WTC11 (cell line): ENCODE data around the gene FAM124A. TPM values are rescaled to one million over a fixed set of nuclear protein-coding genes. Genes with fewer than 3 reads are reported as not detected.

ENCODE experiments used
- AFF4 ChIP-seq: sonication (generic); formaldehyde crosslinking; IDR thresholded peaks from 2 replicates; pipeline ENCODE4 v1.8.1; 2023; ENCODE audit warnings: mild to moderate bottlenecking, missing genetic modification reagents, borderline replicate concordance
- AR ChIP-seq: fragments of 250-450 bp; sonication (Bioruptor Pico); IDR thresholded peaks from 2 replicates; pipeline ENCODE4 v1.9.0; 2021; ENCODE audit warnings: mild to moderate bottlenecking
- ARID4B ChIP-seq: sonication (generic); formaldehyde crosslinking; IDR thresholded peaks from 2 replicates; pipeline ENCODE4 v1.8.0; 2023; ENCODE audit warnings: missing genetic modification reagents, mild to moderate bottlenecking, borderline replicate concordance
- ATF1 ChIP-seq: sonication (generic); formaldehyde crosslinking; IDR thresholded peaks from 2 replicates; pipeline ENCODE4 v1.8.1; 2023; ENCODE audit warnings: mild to moderate bottlenecking, moderate library complexity, missing genetic modification reagents
- ATF3 ChIP-seq: sonication (generic); formaldehyde crosslinking; conservative IDR thresholded peaks from 2 replicates; pipeline ENCODE4 v1.8.1; 2022; ENCODE audit warnings: mild to moderate bottlenecking, missing genetic modification reagents
- CTCF ChIP-seq: fragments of 200-600 bp; IDR thresholded peaks from 2 replicates; pipeline ENCODE4 v1.8.0; 2022; ENCODE audit warnings: antibody characterized with exemption
- E2F4 ChIP-seq: sonication (generic); formaldehyde crosslinking; IDR thresholded peaks from 2 replicates; pipeline ENCODE4 v1.8.1; 2022; ENCODE audit warnings: low read depth, mild to moderate bottlenecking, moderate library complexity, missing genetic modification reagents, borderline replicate concordance
- ESRRA ChIP-seq: sonication (generic); formaldehyde crosslinking; IDR thresholded peaks from 2 replicates; pipeline ENCODE4 v1.8.1; 2022; ENCODE audit warnings: mild to moderate bottlenecking, missing genetic modification reagents, borderline replicate concordance
- FOXJ3 ChIP-seq: sonication (generic); formaldehyde crosslinking; IDR thresholded peaks from 2 replicates; pipeline ENCODE4 v1.9.0; 2021; ENCODE audit warnings: missing genetic modification reagents, mild to moderate bottlenecking, borderline replicate concordance
- JAZF1 ChIP-seq: fragments of 250-450 bp; sonication (Bioruptor Pico); IDR thresholded peaks from 2 replicates; pipeline ENCODE4 v1.9.0; 2021; ENCODE audit warnings: moderate library complexity, mild to moderate bottlenecking, inconsistent platforms
- MYBL2 ChIP-seq: sonication (generic); formaldehyde crosslinking; IDR thresholded peaks from 2 replicates; pipeline ENCODE4 v1.8.1; 2023; ENCODE audit warnings: mild to moderate bottlenecking, moderate library complexity, missing genetic modification reagents
- USF1 ChIP-seq: sonication (generic); formaldehyde crosslinking; IDR thresholded peaks from 2 replicates; pipeline ENCODE4 v1.8.0; 2022; ENCODE audit warnings: mild to moderate bottlenecking, missing genetic modification reagents
- ZBTB43 ChIP-seq: sonication (generic); formaldehyde crosslinking; IDR thresholded peaks from 2 replicates; pipeline ENCODE4 v1.8.1; 2023; ENCODE audit warnings: mild to moderate bottlenecking, missing genetic modification reagents
- ZNF219 ChIP-seq: sonication (generic); formaldehyde crosslinking; IDR thresholded peaks from 2 replicates; pipeline ENCODE4 v1.8.0; 2023; ENCODE audit warnings: missing genetic modification reagents, mild to moderate bottlenecking, borderline replicate concordance
- ZNF263 ChIP-seq: sonication (generic); formaldehyde crosslinking; IDR thresholded peaks from 2 replicates; pipeline ENCODE4 v1.8.1; 2022; ENCODE audit warnings: low read depth, mild to moderate bottlenecking, moderate library complexity, missing genetic modification reagents
- ZNF281 ChIP-seq: sonication (generic); formaldehyde crosslinking; IDR thresholded peaks from 2 replicates; pipeline ENCODE4 v1.8.0; 2023; ENCODE audit warnings: mild to moderate bottlenecking, missing genetic modification reagents
- ZSCAN18 ChIP-seq: fragments of 250-450 bp; sonication (Bioruptor Pico); IDR thresholded peaks from 2 replicates; pipeline ENCODE4 v2.1.2; 2022; ENCODE audit warnings: mild to moderate bottlenecking, moderate library complexity
- total RNA-seq: library from RNA; stranded (reverse); gene quantifications from 3 replicates; pipeline ENCODE4 v1.2.3, GENCODE V29; 2021

Gene FAM124A
- total RNA-seq, 1 experiment from 2014 or later, result 45.8 TPM

- peak; percentile 89 for TF ChIP-seq ZNF281
- no peak for TF ChIP-seq MYBL2
- no peak for TF ChIP-seq AR (CRISPR knock-in tag)
- TF ChIP-seq ZNF219 (CRISPR knock-in tag), result no peak
- TF ChIP-seq FOXJ3 (CRISPR knock-in tag), result no peak
- TF ChIP-seq USF1 (CRISPR knock-in tag), result peak; percentile 79
- no peak for TF ChIP-seq ZSCAN18 (CRISPR knock-in tag)
- no peak for TF ChIP-seq AFF4 (CRISPR knock-in tag)
- TF ChIP-seq CTCF, result no peak
- no peak for TF ChIP-seq JAZF1 (CRISPR knock-in tag)
- TF ChIP-seq ZBTB43 (CRISPR knock-in tag), result no peak
- TF ChIP-seq E2F4, result no peak
- no peak for TF ChIP-seq ATF1 (CRISPR knock-in tag)
- TF ChIP-seq ZNF263 (CRISPR knock-in tag), result no peak
- TF ChIP-seq ESRRA, result no peak
- 0 out of 2 replicates have a peak, but pooled peaks have one; percentile 76 for TF ChIP-seq ARID4B (CRISPR knock-in tag)
- TF ChIP-seq ATF3 (CRISPR knock-in tag), result no peak
These were observed 21.6 kb downstream of the FAM124A start (continued) for GRCh38 chr13:51243832-51244231.
